Gastroesophageal sphincter (tissue), 4 donors: ENCODE results near the gene NOP14. TPM values are rescaled to one million over a fixed set of nuclear protein-coding genes. Genes with fewer than 3 reads are reported as not detected.

Experiments used
- ATAC-seq: fragments of 150-250 bp; one replicate; pipeline ENCODE4 v1.9.1; 2016; ENCODE audit warnings: mild to moderate bottlenecking, moderate library complexity
- H3K27ac ChIP-seq, 4 donors: fragments of 200-600 bp; sonication (generic) in 3 of 4; 1 replicate in 3 of 4; 2 replicates in 1 of 4; pipeline ENCODE4 v1.5.1; 2016 to 2019
- H3K27me3 ChIP-seq: fragments of 200-600 bp; sonication (generic); one replicate; pipeline ENCODE4 v1.5.1; 2019
- H3K36me3 ChIP-seq, 2 donors: fragments of 200-600 bp; sonication (generic); one replicate each; pipeline ENCODE4 v1.5.1; 2019; ENCODE audit warnings: control low read depth in 1 of 2
- H3K4me1 ChIP-seq, 3 donors: fragments of 200-600 bp; sonication (generic); 1 replicate in 2 of 3; 2 replicates in 1 of 3; pipeline ENCODE4 v1.5.1; 2016 to 2019; ENCODE audit warnings: control low read depth in 2 of 3
- H3K4me3 ChIP-seq, 2 donors: fragments of 200-600 bp; sonication (generic); one replicate each; pipeline ENCODE4 v1.5.1; 2019; ENCODE audit warnings: mild to moderate bottlenecking in 1 of 2, moderate library complexity in 1 of 2
- H3K9me3 ChIP-seq, 3 donors: fragments of 200-600 bp; sonication (generic); one replicate each; pipeline ENCODE4 v1.5.1; 2017 to 2019; ENCODE audit warnings: control low read depth in 2 of 3
- CTCF ChIP-seq, 4 experiments: fragments of 200-600 bp in 2 of 4; fragments of 450-650 bp in 2 of 4; sonication (generic) in 1 of 4; IDR thresholded peaks; one replicate each; pipeline ENCODE4 v1.5.1; 2017 to 2019; ENCODE audit warnings: antibody characterized with exemption in 4 of 4, mild to moderate bottlenecking in 2 of 4, moderate library complexity in 2 of 4
- EP300 ChIP-seq: sonication (generic); formaldehyde crosslinking; IDR thresholded peaks from one replicate; pipeline ENCODE4 v1.6.1; 2017; ENCODE audit warnings: antibody characterized with exemption, mild to moderate bottlenecking
- POLR2A ChIP-seq, 2 donors: fragments of 450-650 bp; IDR thresholded peaks; one replicate each; pipeline ENCODE4 v1.6.1; 2017; ENCODE audit warnings: antibody characterized with exemption in 2 of 2, mild to moderate bottlenecking in 2 of 2, moderate library complexity in 1 of 2
- POLR2AphosphoS5 ChIP-seq: sonication (generic); formaldehyde crosslinking; IDR thresholded peaks from one replicate; pipeline ENCODE4 v1.6.1; 2017; ENCODE audit warnings: antibody characterized with exemption
- WGBS, 2 donors: methylation state at CpG; one replicate each; pipeline ENCODE4 v1.1.5; 2018; ENCODE audit warnings: low coverage in 1 of 2; 5-methylcytosine and 5-hydroxymethylcytosine counted together
- total RNA-seq, 4 donors: library from RNA; depleted of rRNA; stranded (reverse); fragments of >200 nt; gene quantifications; one replicate each; pipeline ENCODE4 v1.1.0, GENCODE V29; 2016

The NOP14 gene
- total RNA-seq, 4 donors from 2014 or later = 17.6 to 25.2 (median 20.4) TPM

- H3K27me3 ChIP-seq = no peaks in the 10 kb centered on the region
- no peaks in the 10 kb centered on the region for H3K9me3 ChIP-seq
- 100% methylated on average over 2 of the region's 2 CpGs; no CpG with 5 or more reads in 1 of the 2 donors for WGBS, 2 donors
- H3K4me1 ChIP-seq = no peaks in the 10 kb centered on the region
- peaks cover 0 to 98% of the 10 kb centered on the region in 2 donors for H3K36me3 ChIP-seq
- ATAC-seq = no peak
- H3K27ac ChIP-seq = no peak overlapping the region
- H3K4me3 ChIP-seq = no peak overlapping the region
- no peak for TF ChIP-seq POLR2AphosphoS5
- TF ChIP-seq POLR2A (IDR thresholded peaks at IDR 0.05) = no peak
- no peak for TF ChIP-seq EP300
- TF ChIP-seq CTCF (IDR thresholded peaks at IDR 0.05) = no peak
These were observed 61.1 kb downstream of the NOP14 start for GRCh38 chr4:2902126-2902525.

GRCh38 chr4:2901186-2901585 is 62.0 kb downstream of the NOP14 start:
- 86 to 90% methylated on average over 2 to 3 of the region's 3 CpGs for WGBS, 2 donors

GRCh38 chr4:2900741-2901140 is 62.5 kb downstream of the NOP14 start:
- TF ChIP-seq POLR2AphosphoS5 (no peak), POLR2A (IDR thresholded peaks at IDR 0.05) (no peak), CTCF (IDR thresholded peaks at IDR 0.05) (no peak), EP300 (no peak)
- no peak overlapping the region for H3K27ac ChIP-seq
- no peak for ATAC-seq
- no peaks in the 10 kb centered on the region for H3K9me3 ChIP-seq
- no peaks in the 10 kb centered on the region for H3K27me3 ChIP-seq
- no peaks in the 10 kb centered on the region for H3K4me1 ChIP-seq
- H3K4me3 ChIP-seq = no peak overlapping the region
- H3K36me3 ChIP-seq = peaks cover 0 to 98% of the 10 kb centered on the region in 2 donors
- 85 to 92% methylated on average over 4 to 6 of the region's 6 CpGs for WGBS, 2 donors

More at GRCh38 chr4:2901186-2901585, 62.0 kb downstream of the NOP14 start:
- no peaks in the 10 kb centered on the region for H3K9me3 ChIP-seq
- no peak for ATAC-seq
- no peaks in the 10 kb centered on the region for H3K27me3 ChIP-seq
- no peak overlapping the region for H3K27ac ChIP-seq
- no peak overlapping the region for H3K4me3 ChIP-seq
- peaks cover 0 to 98% of the 10 kb centered on the region in 2 donors for H3K36me3 ChIP-seq
- no peaks in the 10 kb centered on the region for H3K4me1 ChIP-seq
- TF ChIP-seq POLR2A (IDR thresholded peaks at IDR 0.05) (no peak), EP300 (no peak), CTCF (IDR thresholded peaks at IDR 0.05) (no peak), POLR2AphosphoS5 (no peak)

GRCh38 chr4:2898001-2898400 is 65.2 kb downstream of the NOP14 start:
- H3K9me3 ChIP-seq = no peaks in the 10 kb centered on the region
- no peak overlapping the region for H3K27ac ChIP-seq
- WGBS, 2 donors = 57 to 60% methylated on average over 1 to 3 of the region's 3 CpGs
- no peak for TF ChIP-seq POLR2A (IDR thresholded peaks at IDR 0.05)
- TF ChIP-seq CTCF (IDR thresholded peaks at IDR 0.05) = no peak
- no peak for TF ChIP-seq POLR2AphosphoS5
- no peak for TF ChIP-seq EP300
- H3K36me3 ChIP-seq = peaks cover 0 to 84% of the 10 kb centered on the region in 2 donors
- H3K4me3 ChIP-seq = no peak overlapping the region
- H3K4me1 ChIP-seq = peaks cover 0 to 12% (median 0%) of the 10 kb centered on the region in 3 donors
- no peak for ATAC-seq
- no peaks in the 10 kb centered on the region for H3K27me3 ChIP-seq

- Histone ChIP-seq H3K4me3 (no peak overlapping the region), H3K36me3 (peaks cover 0 to 48% of the 10 kb centered on the region in 2 donors), H3K4me1 (peaks cover 0 to 37% (median 4%) of the 10 kb centered on the region in 3 donors), H3K27me3 (no peaks in the 10 kb centered on the region), H3K27ac (no peak overlapping the region), H3K9me3 (no peaks in the 10 kb centered on the region)
- no peak for ATAC-seq
- TF ChIP-seq POLR2AphosphoS5 (no peak), EP300 (no peak), POLR2A (IDR thresholded peaks at IDR 0.05) (no peak), CTCF (IDR thresholded peaks at IDR 0.05) (no peak)
- WGBS, 2 donors = 3 to 16% methylated on average over 5 of the region's 5 CpGs
These were observed 69.4 kb downstream of the NOP14 start for GRCh38 chr4:2893772-2894171.
